H1 (cell line): Measurements from ENCODE around the gene GNG10. TPM values are rescaled to one million over a fixed set of nuclear protein-coding genes. Genes with fewer than 3 reads are reported as not detected.

Experiments
- CTCF ChIA-PET: fragments of 300-600 bp; sonication (Branson Sonifier 250); formaldehyde crosslinking; loops from one replicate; lab custom pipeline; 2021; ENCODE audit not compliant: partially characterized antibody; lab: Charles Lee
- POLR2A ChIA-PET: fragments of 300-600 bp; sonication (Branson Sonifier 250); formaldehyde crosslinking; loops from one replicate; lab custom pipeline; 2021; ENCODE audit warnings: inconsistent platforms; ENCODE audit not compliant: partially characterized antibody; lab: Charles Lee
- DNase-seq, 2 experiments: peaks; one replicate each; pipeline versions ENCODE4 v3.0.0 to v3.0.0-alpha.2; 2010 to 2022; ENCODE audit warnings: low spot score in 2 of 2, low read depth in 1 of 2, mixed read lengths in 1 of 2
- FAIRE-seq: peaks from 2 replicates; lab custom pipeline; 2011; peaks lifted over from hg19 to GRCh38; lab: Jason Lieb, UNC
- H2AFZ ChIP-seq: 2 replicates; pipeline ENCODE4 v1.8.1; 2012; ENCODE audit warnings: low read length, inconsistent platforms
- H2AK5ac ChIP-seq: 2 replicates; pipeline ENCODE4 v1.6.1; 2013; ENCODE audit warnings: low read depth, low read length
- H2BK120ac ChIP-seq: replicated peaks from 2 replicates; pipeline ENCODE3; 2013; ENCODE audit warnings: low read depth, low read length, inconsistent platforms
- H2BK12ac ChIP-seq: 2 replicates; pipeline ENCODE4 v1.6.1; 2013; ENCODE audit warnings: low read depth, low read length
- H2BK15ac ChIP-seq: 2 replicates; pipeline ENCODE4 v1.6.1; 2013; ENCODE audit warnings: low read length
- H2BK20ac ChIP-seq: 2 replicates; pipeline ENCODE4 v1.6.1; 2013; ENCODE audit warnings: low read length
- H2BK5ac ChIP-seq: 2 replicates; pipeline ENCODE4 v1.6.1; 2013; ENCODE audit warnings: low read depth, low read length
- H3K14ac ChIP-seq: 2 replicates; pipeline ENCODE4 v1.6.1; 2013; ENCODE audit warnings: inconsistent platforms; ENCODE audit not compliant: insufficient read length
- H3K18ac ChIP-seq: 2 replicates; pipeline ENCODE4 v1.6.1; 2013; ENCODE audit warnings: low read length; ENCODE audit errors: extremely low read depth
- H3K23ac ChIP-seq: 2 replicates; pipeline ENCODE4 v1.6.1; 2013; ENCODE audit warnings: inconsistent platforms; ENCODE audit not compliant: insufficient read length
- H3K23me2 ChIP-seq: 2 replicates; pipeline ENCODE4 v1.6.1; 2013; ENCODE audit warnings: low read depth, low read length
- H3K27ac ChIP-seq: 2 replicates; pipeline ENCODE4 v1.6.1; 2011; ENCODE audit warnings: low read depth, low read length, inconsistent platforms
- H3K27me3 ChIP-seq, 4 experiments: replicated peaks in 1 of 4; 1 replicate in 1 of 4; 2 replicates in 3 of 4; pipeline versions ENCODE4 v1.6.1 to v1.8.1; 2011 to 2013; ENCODE audit warnings: low read length in 3 of 4, mild to moderate bottlenecking in 3 of 4, inconsistent platforms in 2 of 4, mixed read lengths in 2 of 4, moderate library complexity in 1 of 4; ENCODE audit not compliant: control insufficient read depth in 3 of 4, insufficient read depth in 3 of 4; ENCODE audit errors: extremely low read depth in 1 of 4
- H3K36me3 ChIP-seq, 4 experiments: 2 replicates each; pipeline versions ENCODE4 v1.6.1 to v1.8.1; 2011 to 2013; ENCODE audit warnings: mild to moderate bottlenecking in 4 of 4, low read length in 3 of 4, moderate library complexity in 2 of 4, control low read depth in 1 of 4, inconsistent platforms in 1 of 4; ENCODE audit not compliant: insufficient read depth in 4 of 4, control insufficient read depth in 2 of 4
- H3K4ac ChIP-seq: replicated peaks from 2 replicates; pipeline ENCODE3; 2013; ENCODE audit warnings: low read length, low read depth, mixed read lengths, inconsistent platforms; ENCODE audit not compliant: insufficient read length
- H3K4me1 ChIP-seq, 4 experiments: replicated peaks in 1 of 4; 1 replicate in 1 of 4; 2 replicates in 3 of 4; pipeline versions ENCODE4 v1.6.1 to v1.8.1; 2011 to 2013; ENCODE audit warnings: low read length in 3 of 4, inconsistent platforms in 2 of 4, mixed read lengths in 1 of 4; ENCODE audit not compliant: insufficient read depth in 4 of 4, control insufficient read depth in 3 of 4
- H3K4me2 ChIP-seq, 2 experiments: 2 replicates each; pipeline versions ENCODE4 v1.6.1 to v1.8.1; 2011 to 2013; ENCODE audit warnings: low read depth in 2 of 2, low read length in 2 of 2, control low read depth in 1 of 2, inconsistent platforms in 1 of 2, mild to moderate bottlenecking in 1 of 2; ENCODE audit not compliant: insufficient read depth in 1 of 2
- H3K4me3 ChIP-seq, 4 experiments: fragments of 200-600, 300-600 bp in 1 of 4; sonication (generic), shearing (Covaris generic), sonication (Bioruptor Twin) in 1 of 4; 2 replicates each; pipeline versions ENCODE4 v1.5.1 to v1.8.1; 2011 to 2016; ENCODE audit warnings: low read length in 4 of 4, low read depth in 3 of 4, control low read depth in 2 of 4, inconsistent platforms in 2 of 4, mild to moderate bottlenecking in 2 of 4, mixed read lengths in 1 of 4, moderate library complexity in 1 of 4; ENCODE audit not compliant: insufficient read depth in 2 of 4; ENCODE audit errors: extremely low read depth in 1 of 4
- H3K56ac ChIP-seq: replicated peaks from 2 replicates; pipeline ENCODE3; 2013; ENCODE audit warnings: low read depth, mild to moderate bottlenecking, mixed read lengths, low read length, inconsistent platforms; ENCODE audit not compliant: insufficient read length
- H3K79me1 ChIP-seq: 2 replicates; pipeline ENCODE4 v1.6.1; 2013; ENCODE audit warnings: low read depth, low read length, control low read depth
- H3K79me2 ChIP-seq, 2 experiments: 2 replicates each; pipeline versions ENCODE4 v1.6.1 to v1.8.1; 2012 to 2013; ENCODE audit warnings: low read length in 2 of 2, mild to moderate bottlenecking in 2 of 2, inconsistent platforms in 1 of 2; ENCODE audit not compliant: insufficient read depth in 2 of 2, control insufficient read depth in 1 of 2
- H3K9ac ChIP-seq, 4 experiments: replicated peaks in 1 of 4; 1 replicate in 1 of 4; 2 replicates in 3 of 4; pipeline versions ENCODE4 v1.6.1 to v1.8.1; 2011 to 2013; ENCODE audit warnings: low read depth in 3 of 4, low read length in 3 of 4, control low read depth in 2 of 4, mild to moderate bottlenecking in 2 of 4, moderate library complexity in 2 of 4, inconsistent platforms in 1 of 4; ENCODE audit errors: extremely low read depth in 1 of 4
- H3K9me3 ChIP-seq, 2 experiments: 2 replicates each; pipeline versions ENCODE4 v1.6.1 to v1.8.1; 2012 to 2013; ENCODE audit warnings: mild to moderate bottlenecking in 2 of 2, moderate library complexity in 2 of 2, control low read depth in 1 of 2, inconsistent platforms in 1 of 2, low read depth in 1 of 2, low read length in 1 of 2, mixed read lengths in 1 of 2; ENCODE audit not compliant: insufficient read depth in 2 of 2
- H4K20me1 ChIP-seq, 2 experiments: replicated peaks in 1 of 2; 2 replicates each; pipeline versions ENCODE3 to v1.8.1; 2011 to 2013; ENCODE audit warnings: inconsistent platforms in 2 of 2, low read length in 2 of 2, mild to moderate bottlenecking in 1 of 2; ENCODE audit not compliant: insufficient read depth in 2 of 2, control insufficient read depth in 1 of 2
- H4K5ac ChIP-seq: 2 replicates; pipeline ENCODE4 v1.6.1; 2013; ENCODE audit warnings: low read length, low read depth, mixed read lengths, inconsistent platforms; ENCODE audit not compliant: insufficient read length
- H4K8ac ChIP-seq: 2 replicates; pipeline ENCODE4 v1.8.0; 2013; ENCODE audit warnings: mild to moderate bottlenecking, moderate library complexity, low read length, inconsistent platforms; ENCODE audit not compliant: insufficient read depth; ENCODE audit errors: extremely low read depth
- H4K91ac ChIP-seq: replicated peaks from 2 replicates; pipeline ENCODE3; 2013; ENCODE audit warnings: low read length, mixed read lengths, inconsistent platforms; ENCODE audit not compliant: insufficient read length
- CTBP2 ChIP-seq: IDR thresholded peaks from 2 replicates; pipeline ENCODE4 v1.7.0; 2011; ENCODE audit warnings: borderline replicate concordance, mild to moderate bottlenecking, moderate library complexity, mixed read lengths, low read length; ENCODE audit not compliant: insufficient read depth, insufficient read length
- GTF2F1 ChIP-seq: IDR thresholded peaks from 2 replicates; pipeline ENCODE4 v1.6.1; 2012; ENCODE audit warnings: low read depth, low read length, improper control_type of control experiment, borderline replicate concordance
- MAX ChIP-seq: IDR thresholded peaks from 2 replicates; pipeline ENCODE4 v1.6.1; 2012; ENCODE audit warnings: inconsistent platforms
- TEAD4 ChIP-seq: IDR thresholded peaks from 2 replicates; pipeline ENCODE4 v1.6.1; 2012; ENCODE audit warnings: low read depth, low read length, inconsistent platforms, mixed read lengths
- WGBS, 2 experiments: shearing (Covaris generic) in 1 of 2; methylation state at CpG; one replicate each; pipeline versions ENCODE4 v1.1.6 to v1.1.7; 2013 to 2015; ENCODE audit warnings: low lambda C conversion rate in 2 of 2, mixed read lengths in 2 of 2, inconsistent platforms in 1 of 2, low coverage in 1 of 2, missing lambda C conversion rate in 1 of 2; ENCODE audit not compliant: insufficient replicate concordance in 2 of 2, insufficient coverage in 1 of 2, insufficient read length in 1 of 2; ENCODE audit errors: extremely low coverage in 1 of 2, missing lambda C conversion rate in 1 of 2; 5-methylcytosine and 5-hydroxymethylcytosine counted together
- polyA plus RNA-seq, 7 experiments: library from polyadenylated mRNA; depleted of rRNA in 3 of 7; stranded (reverse) in 5 of 7; unstranded in 2 of 7; fragments of >200 nt in 5 of 7; fragments of 200-250 nt in 2 of 7; gene quantifications; 1 replicate in 5 of 7; 2 replicates in 1 of 7; 4 replicates in 1 of 7; pipeline versions ENCODE4 v1.2.1 to v1.2.3, GENCODE V29; 2011 to 2013; ENCODE audit warnings: missing spikeins in 2 of 7, mixed read lengths in 2 of 7
- total RNA-seq: library from RNA; stranded (reverse); fragmentation: NEBNext Ultra II Directional; extraction: Animal tissue kit (Norgen Biotek cat#: 25700); gene quantifications from 2 replicates; pipeline ENCODE4 v1.2.1, GENCODE V29; 2021

GNG10 gene
- total and polyA plus RNA-seq, 2 of the 8 experiments (the other 6 are each of a cell fraction or from before 2014, with no cell fraction given): 24.7 to 28.5 TPM

GRCh38 chr9:111663301-111663823, 2.0 kb downstream of the GNG10 start:
- Histone ChIP-seq H3K4ac (no peak overlapping the region), H2AK5ac (0 out of 2 replicates have a peak overlapping the region, but pooled peaks have one; percentile 55), H3K79me2 (peaks cover 0 to 12% of the 10 kb centered on the region in 2 experiments; a peak in 2 of 4 replicates), H3K79me1 (peaks cover 5% of the 10 kb centered on the region), H3K23ac (no peak overlapping the region), H3K27ac (no peak overlapping the region), H2AFZ (no peak overlapping the region), H3K56ac (no peak overlapping the region), H4K91ac (no peak overlapping the region), H4K20me1 (peaks cover 0 to 4% of the 10 kb centered on the region in 2 experiments), H3K14ac (no peak overlapping the region), H3K4me3 (peak overlapping the region in 1 of 4 experiments; percentile 25; a peak in 1 of 8 replicates), H3K4me1 (peaks cover 0 to 11% (median 7%) of the 10 kb centered on the region in 4 experiments; a peak in 4 of 7 replicates), H3K23me2 (peaks cover 9% of the 10 kb centered on the region), H2BK120ac (no peak overlapping the region), H3K9ac (peak overlapping the region in 1 of 4 experiments; percentile 44; a peak in 2 of 7 replicates), H2BK12ac (peak overlapping the region; percentile 31; the same call in 1 of the 2 replicates), H3K18ac (peak overlapping the region; percentile 14; the same call in 1 of the 2 replicates), H3K9me3 (no peaks in the 10 kb centered on the region), H3K36me3 (peaks cover 0 to 8% (median 0%) of the 10 kb centered on the region in 4 experiments; a peak in 3 of 8 replicates), H2BK20ac (no peak overlapping the region), H4K8ac (no peak overlapping the region), H3K27me3 (no peaks in the 10 kb centered on the region), H2BK5ac (0 out of 2 replicates have a peak overlapping the region, but pooled peaks have one; percentile 6)
- DNase-seq: peak; percentile 41 to 55
- no peak for FAIRE-seq
- CTCF ChIA-PET: interaction anchor here (0.6 to 1.7 kb wide), 4 partner anchors 12 to 887 kb away, joined by 3 to 6 read pairs (median 4); no protein-coding TSS in a partner anchor
- POLR2A ChIA-PET: interaction anchor here (0.7 kb wide), 1 partner anchor 10 kb away, joined by 3 read pairs; no protein-coding TSS in a partner anchor
- WGBS, 2 experiments: 41% methylated on average over 5 of the region's 5 CpGs; no CpG with 5 or more reads in 1 of the 2 experiments
- TF ChIP-seq CTBP2 (no peak), TEAD4 (peak; percentile 70), GTF2F1 (no peak), MAX (0 out of 2 replicates have a peak, but pooled peaks have one; percentile 14)
- TF ChIP-seq, all 59 proteins: peak for 2
- Histone ChIP-seq H2BK15ac (no peak overlapping the region), H3K4me2 (peak overlapping the region; percentile 80 to 99), H4K5ac (no peak overlapping the region)
